K562 (cell line): ENCODE measurements around the gene TUT7. TPM values are rescaled to one million over a fixed set of nuclear protein-coding genes. Genes with fewer than 3 reads are reported as not detected.

Experiments
- ZNF668 ChIP-seq: fragments of 250-450 bp; sonication (Bioruptor Pico); IDR thresholded peaks from 2 replicates; pipeline ENCODE4 v1.8.0; 2022; ENCODE audit warnings: mild to moderate bottlenecking, inconsistent platforms
- polyA plus RNA-seq, 8 experiments: library from polyadenylated mRNA; depleted of rRNA in 4 of 8; stranded (reverse) in 5 of 8; unstranded in 3 of 8; fragments of >200 nt; fragmentation: Nextera tagmentation in 2 of 8; fragmentation: Illumina TruSeq in 1 of 8; extraction: Ambion mirVana in 2 of 8; extraction: Trizol in 1 of 8; gene quantifications; 2 replicates each; pipeline versions ENCODE4 v1.2.1 to v1.2.3, GENCODE V29; 2011 to 2014; ENCODE audit warnings: inconsistent platforms in 1 of 8, missing spikeins in 1 of 8
- total RNA-seq, 7 experiments: library from RNA; depleted of rRNA in 6 of 7; stranded (reverse); fragments of >200 nt in 6 of 7; fragmentation: Illumina TruSeq in 2 of 7; extraction: Trizol in 2 of 7; gene quantifications; 2 replicates each; pipeline versions ENCODE4 v1.2.1 to v1.2.3, GENCODE V29; 2011 to 2021; ENCODE audit warnings: low replicate concordance in 1 of 7
- TF ChIP-seq, protein P1 (sequence below): fragments of 450-650 bp; IDR thresholded peaks from 2 replicates; pipeline ENCODE4 v1.6.1; 2016; ENCODE audit warnings: mild to moderate bottlenecking, moderate library complexity

TUT7 gene
- total and polyA plus RNA-seq, 9 of the 15 experiments (the other 6 are each of a cell fraction or from before 2014, with no cell fraction given): 5.9 to 26.9 (median 15.2) TPM

DNA sequence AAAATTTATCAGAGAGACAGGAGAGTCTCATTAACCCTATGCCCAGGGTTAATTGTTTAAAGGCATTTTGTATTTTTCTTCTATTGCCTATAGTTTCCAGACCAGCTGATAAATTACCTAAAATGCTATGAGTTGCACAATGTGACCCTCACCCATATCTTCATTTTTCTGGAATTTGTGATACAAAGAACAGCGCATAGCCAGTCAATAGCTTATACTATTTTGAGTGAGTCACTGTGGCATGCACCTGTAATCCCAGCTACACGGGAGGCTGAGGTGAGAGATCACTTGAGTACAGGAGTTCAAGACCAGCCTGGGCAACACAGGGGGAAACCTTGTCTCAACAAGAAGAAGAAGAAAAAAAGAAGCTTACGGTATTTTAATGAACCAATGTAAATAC, 97.6 kb downstream of the TUT7 start (continued):
- TF ChIP-seq, protein P1, sequence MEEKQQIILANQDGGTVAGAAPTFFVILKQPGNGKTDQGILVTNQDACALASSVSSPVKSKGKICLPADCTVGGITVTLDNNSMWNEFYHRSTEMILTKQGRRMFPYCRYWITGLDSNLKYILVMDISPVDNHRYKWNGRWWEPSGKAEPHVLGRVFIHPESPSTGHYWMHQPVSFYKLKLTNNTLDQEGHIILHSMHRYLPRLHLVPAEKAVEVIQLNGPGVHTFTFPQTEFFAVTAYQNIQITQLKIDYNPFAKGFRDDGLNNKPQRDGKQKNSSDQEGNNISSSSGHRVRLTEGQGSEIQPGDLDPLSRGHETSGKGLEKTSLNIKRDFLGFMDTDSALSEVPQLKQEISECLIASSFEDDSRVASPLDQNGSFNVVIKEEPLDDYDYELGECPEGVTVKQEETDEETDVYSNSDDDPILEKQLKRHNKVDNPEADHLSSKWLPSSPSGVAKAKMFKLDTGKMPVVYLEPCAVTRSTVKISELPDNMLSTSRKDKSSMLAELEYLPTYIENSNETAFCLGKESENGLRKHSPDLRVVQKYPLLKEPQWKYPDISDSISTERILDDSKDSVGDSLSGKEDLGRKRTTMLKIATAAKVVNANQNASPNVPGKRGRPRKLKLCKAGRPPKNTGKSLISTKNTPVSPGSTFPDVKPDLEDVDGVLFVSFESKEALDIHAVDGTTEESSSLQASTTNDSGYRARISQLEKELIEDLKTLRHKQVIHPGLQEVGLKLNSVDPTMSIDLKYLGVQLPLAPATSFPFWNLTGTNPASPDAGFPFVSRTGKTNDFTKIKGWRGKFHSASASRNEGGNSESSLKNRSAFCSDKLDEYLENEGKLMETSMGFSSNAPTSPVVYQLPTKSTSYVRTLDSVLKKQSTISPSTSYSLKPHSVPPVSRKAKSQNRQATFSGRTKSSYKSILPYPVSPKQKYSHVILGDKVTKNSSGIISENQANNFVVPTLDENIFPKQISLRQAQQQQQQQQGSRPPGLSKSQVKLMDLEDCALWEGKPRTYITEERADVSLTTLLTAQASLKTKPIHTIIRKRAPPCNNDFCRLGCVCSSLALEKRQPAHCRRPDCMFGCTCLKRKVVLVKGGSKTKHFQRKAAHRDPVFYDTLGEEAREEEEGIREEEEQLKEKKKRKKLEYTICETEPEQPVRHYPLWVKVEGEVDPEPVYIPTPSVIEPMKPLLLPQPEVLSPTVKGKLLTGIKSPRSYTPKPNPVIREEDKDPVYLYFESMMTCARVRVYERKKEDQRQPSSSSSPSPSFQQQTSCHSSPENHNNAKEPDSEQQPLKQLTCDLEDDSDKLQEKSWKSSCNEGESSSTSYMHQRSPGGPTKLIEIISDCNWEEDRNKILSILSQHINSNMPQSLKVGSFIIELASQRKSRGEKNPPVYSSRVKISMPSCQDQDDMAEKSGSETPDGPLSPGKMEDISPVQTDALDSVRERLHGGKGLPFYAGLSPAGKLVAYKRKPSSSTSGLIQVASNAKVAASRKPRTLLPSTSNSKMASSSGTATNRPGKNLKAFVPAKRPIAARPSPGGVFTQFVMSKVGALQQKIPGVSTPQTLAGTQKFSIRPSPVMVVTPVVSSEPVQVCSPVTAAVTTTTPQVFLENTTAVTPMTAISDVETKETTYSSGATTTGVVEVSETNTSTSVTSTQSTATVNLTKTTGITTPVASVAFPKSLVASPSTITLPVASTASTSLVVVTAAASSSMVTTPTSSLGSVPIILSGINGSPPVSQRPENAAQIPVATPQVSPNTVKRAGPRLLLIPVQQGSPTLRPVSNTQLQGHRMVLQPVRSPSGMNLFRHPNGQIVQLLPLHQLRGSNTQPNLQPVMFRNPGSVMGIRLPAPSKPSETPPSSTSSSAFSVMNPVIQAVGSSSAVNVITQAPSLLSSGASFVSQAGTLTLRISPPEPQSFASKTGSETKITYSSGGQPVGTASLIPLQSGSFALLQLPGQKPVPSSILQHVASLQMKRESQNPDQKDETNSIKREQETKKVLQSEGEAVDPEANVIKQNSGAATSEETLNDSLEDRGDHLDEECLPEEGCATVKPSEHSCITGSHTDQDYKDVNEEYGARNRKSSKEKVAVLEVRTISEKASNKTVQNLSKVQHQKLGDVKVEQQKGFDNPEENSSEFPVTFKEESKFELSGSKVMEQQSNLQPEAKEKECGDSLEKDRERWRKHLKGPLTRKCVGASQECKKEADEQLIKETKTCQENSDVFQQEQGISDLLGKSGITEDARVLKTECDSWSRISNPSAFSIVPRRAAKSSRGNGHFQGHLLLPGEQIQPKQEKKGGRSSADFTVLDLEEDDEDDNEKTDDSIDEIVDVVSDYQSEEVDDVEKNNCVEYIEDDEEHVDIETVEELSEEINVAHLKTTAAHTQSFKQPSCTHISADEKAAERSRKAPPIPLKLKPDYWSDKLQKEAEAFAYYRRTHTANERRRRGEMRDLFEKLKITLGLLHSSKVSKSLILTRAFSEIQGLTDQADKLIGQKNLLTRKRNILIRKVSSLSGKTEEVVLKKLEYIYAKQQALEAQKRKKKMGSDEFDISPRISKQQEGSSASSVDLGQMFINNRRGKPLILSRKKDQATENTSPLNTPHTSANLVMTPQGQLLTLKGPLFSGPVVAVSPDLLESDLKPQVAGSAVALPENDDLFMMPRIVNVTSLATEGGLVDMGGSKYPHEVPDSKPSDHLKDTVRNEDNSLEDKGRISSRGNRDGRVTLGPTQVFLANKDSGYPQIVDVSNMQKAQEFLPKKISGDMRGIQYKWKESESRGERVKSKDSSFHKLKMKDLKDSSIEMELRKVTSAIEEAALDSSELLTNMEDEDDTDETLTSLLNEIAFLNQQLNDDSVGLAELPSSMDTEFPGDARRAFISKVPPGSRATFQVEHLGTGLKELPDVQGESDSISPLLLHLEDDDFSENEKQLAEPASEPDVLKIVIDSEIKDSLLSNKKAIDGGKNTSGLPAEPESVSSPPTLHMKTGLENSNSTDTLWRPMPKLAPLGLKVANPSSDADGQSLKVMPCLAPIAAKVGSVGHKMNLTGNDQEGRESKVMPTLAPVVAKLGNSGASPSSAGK: no peak
- no peak for TF ChIP-seq ZNF668 (CRISPR knock-in tag)
